ENCODE data around the gene CTTNBP2. TPM values are rescaled to one million over a fixed set of nuclear protein-coding genes. Genes with fewer than 3 reads are reported as not detected.

The CTTNBP2 gene
- total RNA-seq, 2 experiments from 2014 or later: not detected

GRCh38 chr7:117665368-117665767, 207.9 kb downstream of the CTTNBP2 start:
- H3K27ac Mint-ChIP-seq: no peak overlapping the region
- no peaks in the 10 kb centered on the region for H3K27me3 Mint-ChIP-seq
- no peak for ATAC-seq (ENCODE audit: low read depth)
- H3K36me3 Mint-ChIP-seq: no peaks in the 10 kb centered on the region
- no peak for DNase-seq
- H3K4me1 Mint-ChIP-seq: no peaks in the 10 kb centered on the region
- no peaks in the 10 kb centered on the region for H3K9me3 Mint-ChIP-seq
- no peak overlapping the region for H3K4me3 Mint-ChIP-seq
- POLR2A ChIA-PET: no interaction called here

GRCh38 chr7:117664047-117664446, 209.2 kb downstream of the CTTNBP2 start:
- H3K9me3 Mint-ChIP-seq: no peaks in the 10 kb centered on the region
- no peaks in the 10 kb centered on the region for H3K4me1 Mint-ChIP-seq
- POLR2A ChIA-PET: no interaction called here
- DNase-seq (no peak), ATAC-seq (ENCODE audit: low read depth) (no peak)
- no peak overlapping the region for H3K27ac Mint-ChIP-seq
- H3K36me3 Mint-ChIP-seq: no peaks in the 10 kb centered on the region
- no peak overlapping the region for H3K4me3 Mint-ChIP-seq
- H3K27me3 Mint-ChIP-seq: no peaks in the 10 kb centered on the region

- H3K4me1 Mint-ChIP-seq: no peaks in the 10 kb centered on the region
- ATAC-seq (ENCODE audit: low read depth) (no peak), DNase-seq (no peak)
- H3K27ac Mint-ChIP-seq: no peak overlapping the region
- no peak overlapping the region for H3K4me3 Mint-ChIP-seq
- no peaks in the 10 kb centered on the region for H3K27me3 Mint-ChIP-seq
- POLR2A ChIA-PET: no interaction called here
- H3K9me3 Mint-ChIP-seq: no peaks in the 10 kb centered on the region
- H3K36me3 Mint-ChIP-seq: no peaks in the 10 kb centered on the region
Observed at GRCh38 chr7:117661328-117661727, 211.9 kb downstream of the CTTNBP2 start.
